ENCODE data around the gene PNPLA1. TPM values are rescaled to one million over a fixed set of nuclear protein-coding genes. Genes with fewer than 3 reads are reported as not detected.

Gene PNPLA1
- total RNA-seq, 4 donors from 2014 or later, result 26.7 to 54.2 (median 30.0) TPM

DNA sequence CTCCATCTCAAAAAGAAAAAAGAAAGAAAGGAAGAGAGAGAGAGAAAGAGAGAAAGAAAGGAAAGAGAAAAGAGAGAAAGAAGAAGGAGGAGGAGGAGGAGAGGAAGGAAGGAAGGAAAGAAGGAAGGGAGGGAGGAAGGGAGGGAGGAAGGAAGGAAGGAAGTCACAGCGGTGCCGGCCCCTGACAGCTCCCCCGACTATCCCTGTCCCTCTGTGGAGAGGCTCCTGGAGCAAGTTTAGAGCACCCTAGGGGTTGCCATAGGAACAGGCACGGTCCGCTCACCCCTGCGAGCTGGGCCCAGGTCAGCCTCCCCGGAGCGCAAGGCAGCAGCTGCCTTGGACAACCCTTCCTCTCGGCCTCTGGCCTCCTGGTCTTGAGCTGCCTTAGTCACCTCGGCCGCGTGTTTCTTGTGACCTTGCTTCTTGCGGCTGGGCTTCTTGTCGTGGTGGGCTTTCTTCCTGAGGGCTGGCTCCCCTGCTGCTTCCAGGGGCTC is 60.0 kb downstream of the PNPLA1 start:
- 82 to 83% methylated on average over 14 of the region's 14 CpGs for WGBS, 2 donors
- no peak for DNase-seq (ENCODE audit: low spot score in 2 of 2)

DNA sequence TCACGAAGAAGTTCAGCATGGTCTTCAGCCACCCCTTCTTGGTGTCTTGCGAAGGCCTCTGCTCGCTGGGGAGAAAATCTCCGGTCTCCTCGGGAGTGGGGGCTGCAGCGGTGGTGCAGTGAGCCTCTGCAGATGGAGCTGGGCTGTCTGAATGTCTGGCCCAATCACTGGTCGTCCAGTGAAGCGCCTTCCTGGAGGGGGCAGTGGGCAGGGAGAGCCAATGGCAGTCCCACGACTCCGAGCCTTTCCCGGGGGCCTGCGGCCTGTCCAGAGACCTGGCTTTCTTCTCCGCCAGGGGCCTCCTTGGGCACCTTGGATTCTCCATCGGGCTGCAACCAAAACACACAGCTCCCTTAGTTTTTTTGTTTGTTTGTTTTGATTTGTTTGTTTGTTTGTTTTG is 60.5 kb downstream of the PNPLA1 start:
- WGBS, 2 donors, result 90 to 91% methylated on average over 14 of the region's 14 CpGs
- H3K4me3 ChIP-seq (ENCODE audit: low read depth, poor library complexity, severe bottlenecking), result no peak overlapping the region
- intact Hi-C loops (cut with DNase I; ENCODE audit: low total_unique reads), result no loop called here
- TF ChIP-seq POLR2A (IDR thresholded peaks at IDR 0.05), result no peak
- TF ChIP-seq, protein P1, sequence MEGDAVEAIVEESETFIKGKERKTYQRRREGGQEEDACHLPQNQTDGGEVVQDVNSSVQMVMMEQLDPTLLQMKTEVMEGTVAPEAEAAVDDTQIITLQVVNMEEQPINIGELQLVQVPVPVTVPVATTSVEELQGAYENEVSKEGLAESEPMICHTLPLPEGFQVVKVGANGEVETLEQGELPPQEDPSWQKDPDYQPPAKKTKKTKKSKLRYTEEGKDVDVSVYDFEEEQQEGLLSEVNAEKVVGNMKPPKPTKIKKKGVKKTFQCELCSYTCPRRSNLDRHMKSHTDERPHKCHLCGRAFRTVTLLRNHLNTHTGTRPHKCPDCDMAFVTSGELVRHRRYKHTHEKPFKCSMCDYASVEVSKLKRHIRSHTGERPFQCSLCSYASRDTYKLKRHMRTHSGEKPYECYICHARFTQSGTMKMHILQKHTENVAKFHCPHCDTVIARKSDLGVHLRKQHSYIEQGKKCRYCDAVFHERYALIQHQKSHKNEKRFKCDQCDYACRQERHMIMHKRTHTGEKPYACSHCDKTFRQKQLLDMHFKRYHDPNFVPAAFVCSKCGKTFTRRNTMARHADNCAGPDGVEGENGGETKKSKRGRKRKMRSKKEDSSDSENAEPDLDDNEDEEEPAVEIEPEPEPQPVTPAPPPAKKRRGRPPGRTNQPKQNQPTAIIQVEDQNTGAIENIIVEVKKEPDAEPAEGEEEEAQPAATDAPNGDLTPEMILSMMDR (IDR thresholded peaks at IDR 0.05), result no peak
- no peak for DNase-seq (ENCODE audit: low spot score in 2 of 2)

More for the DNA sequence above, 60.0 kb downstream of the PNPLA1 start:
- TF ChIP-seq POLR2A (IDR thresholded peaks at IDR 0.05), result no peak
- TF ChIP-seq, protein P1 (IDR thresholded peaks at IDR 0.05), result no peak
- H3K4me3 ChIP-seq (ENCODE audit: low read depth, poor library complexity, severe bottlenecking), result no peak overlapping the region
- intact Hi-C loops (cut with DNase I; ENCODE audit: low total_unique reads), result no loop called here

GRCh38 chr6:36331381-36331780 is 61.5 kb downstream of the PNPLA1 start:
- TF ChIP-seq POLR2A (IDR thresholded peaks at IDR 0.05), result no peak
- TF ChIP-seq, protein P1 (IDR thresholded peaks at IDR 0.05), result no peak
- no peak overlapping the region for H3K4me3 ChIP-seq (ENCODE audit: low read depth, poor library complexity, severe bottlenecking)
- no peak for DNase-seq (ENCODE audit: low spot score in 2 of 2)
- intact Hi-C loops (cut with DNase I; ENCODE audit: low total_unique reads), result no loop called here
- WGBS, 2 donors, result 85 to 86% methylated on average over 6 of the region's 6 CpGs

GRCh38 chr6:36333171-36333895 is 63.5 kb downstream of the PNPLA1 start:
- WGBS, 2 donors, result 58 to 63% methylated on average over 8 of the region's 8 CpGs
- DNase-seq (ENCODE audit: low spot score in 2 of 2), result no peak
- no peak overlapping the region for H3K4me3 ChIP-seq (ENCODE audit: low read depth, poor library complexity, severe bottlenecking)
- TF ChIP-seq, protein P1 (IDR thresholded peaks at IDR 0.05), result no peak
- TF ChIP-seq POLR2A (IDR thresholded peaks at IDR 0.05), result no peak
- intact Hi-C loops (cut with DNase I; ENCODE audit: low total_unique reads), result no loop called here

GRCh38 chr6:36333931-36334725 is 64.3 kb downstream of the PNPLA1 start:
- no peak for TF ChIP-seq POLR2A (IDR thresholded peaks at IDR 0.05)
- TF ChIP-seq, protein P1 (IDR thresholded peaks at IDR 0.05), result no peak
- H3K4me3 ChIP-seq (ENCODE audit: low read depth, poor library complexity, severe bottlenecking), result no peak overlapping the region
- no peak for DNase-seq (ENCODE audit: low spot score in 2 of 2)
- WGBS, 2 donors, result 38 to 45% methylated on average over 20 of the region's 20 CpGs
- intact Hi-C loops (cut with DNase I; ENCODE audit: low total_unique reads), result no loop called here
